ENCODE data around the gene FAM181A. TPM values are rescaled to one million over a fixed set of nuclear protein-coding genes. Genes with fewer than 3 reads are reported as not detected.

Gene FAM181A
- total RNA-seq, 1 experiment from 2014 or later = not detected

GRCh38 chr14:93912782-93913181 is 14.4 kb upstream of the FAM181A start:
- no CpG with 5 or more reads among the region's 4 CpGs for WGBS (ENCODE audit: extremely low coverage, insufficient read length, low lambda C conversion rate)
- H3K14ac ChIP-seq (ENCODE audit: insufficient read depth, low read length) = no peak overlapping the region
- H3K9me3 ChIP-seq (ENCODE audit: control insufficient read depth, low read depth, low read length) = no peaks in the 10 kb centered on the region

More at GRCh38 chr14:93912782-93913181, 14.4 kb upstream of the FAM181A start:
- Mint-ChIP-seq H3K36me3 (ENCODE audit: insufficient read depth in 1 of 3, low read depth in 3 of 3) (no peaks in the 10 kb centered on the region; a peak in 1 of 7 replicates), H3K27ac (no peak overlapping the region), H3K27me3 (ENCODE audit: low read depth) (no peaks in the 10 kb centered on the region; the same call in none of the 2 replicates), H3K4me3 (no peak overlapping the region), H3K9me3 (no peaks in the 10 kb centered on the region; a peak in 1 of 5 replicates), H3K4me1 (no peaks in the 10 kb centered on the region)
- Histone ChIP-seq H3T11ph (ENCODE audit: low read length) (no peak overlapping the region), H4K20me1 (ENCODE audit: control insufficient read depth, insufficient read depth, insufficient read length) (no peaks in the 10 kb centered on the region), H2AFZ (ENCODE audit: low read length) (no peak overlapping the region), H2BK20ac (ENCODE audit: low read depth, low read length, poor library complexity, severe bottlenecking) (no peak overlapping the region), H3K9ac (ENCODE audit: extremely low read depth, insufficient read length, low read length) (no peak overlapping the region), H3K23ac (ENCODE audit: insufficient read length, low read depth, low read length) (no peak overlapping the region), H3K4me1 (ENCODE audit: insufficient read depth, low read length) (no peaks in the 10 kb centered on the region), H2AK5ac (ENCODE audit: insufficient read length, low read length) (no peak overlapping the region), H3K4ac (ENCODE audit: low read depth, low read length) (no peak overlapping the region), H2BK12ac (ENCODE audit: insufficient read length, low read depth, low read length) (no peak overlapping the region), H3K27me3 (ENCODE audit: insufficient read depth, low read length) (no peaks in the 10 kb centered on the region), H3K79me2 (ENCODE audit: insufficient read depth, low read length) (no peaks in the 10 kb centered on the region), H3K27ac (ENCODE audit: insufficient read length, low read depth, low read length) (no peak overlapping the region), H2BK15ac (ENCODE audit: low read depth, low read length) (no peak overlapping the region), H3K79me1 (ENCODE audit: insufficient read depth, low read depth, low read length, poor library complexity, severe bottlenecking) (no peaks in the 10 kb centered on the region), H2BK120ac (ENCODE audit: low read depth, low read length, poor library complexity, severe bottlenecking) (no peak overlapping the region), H3K56ac (ENCODE audit: insufficient read length, low read depth, low read length) (no peak overlapping the region), H3K18ac (ENCODE audit: insufficient read length, low read depth, low read length) (no peak overlapping the region), H4K5ac (ENCODE audit: insufficient read length, low read depth, low read length) (no peak overlapping the region), H3K4me2 (ENCODE audit: insufficient read depth, insufficient read length, low read length) (no peak overlapping the region), H3K23me2 (ENCODE audit: insufficient read length, low read depth, low read length, poor library complexity, severe bottlenecking) (no peaks in the 10 kb centered on the region), H2BK5ac (ENCODE audit: insufficient read length, low read length) (no peak overlapping the region), H4K8ac (replicated peaks; ENCODE audit: insufficient read length, low read depth, low read length) (no peak overlapping the region), H4K91ac (ENCODE audit: insufficient read length, low read depth, low read length) (no peak overlapping the region)
- no peak for DNase-seq
- TF ChIP-seq CTCF (conservative IDR thresholded peaks at IDR 0.05) = no peak

All from H9 (cell line).